GM21390 (cell line): ENCODE measurements around the gene HSPA12B.

Experiments
- ATAC-seq: cut with Tn5 transposase; IDR thresholded peaks from one replicate; pipeline ENCODE4 v1.9.1; 2021; ENCODE audit not compliant: unreplicated experiment

The HSPA12B gene

DNA sequence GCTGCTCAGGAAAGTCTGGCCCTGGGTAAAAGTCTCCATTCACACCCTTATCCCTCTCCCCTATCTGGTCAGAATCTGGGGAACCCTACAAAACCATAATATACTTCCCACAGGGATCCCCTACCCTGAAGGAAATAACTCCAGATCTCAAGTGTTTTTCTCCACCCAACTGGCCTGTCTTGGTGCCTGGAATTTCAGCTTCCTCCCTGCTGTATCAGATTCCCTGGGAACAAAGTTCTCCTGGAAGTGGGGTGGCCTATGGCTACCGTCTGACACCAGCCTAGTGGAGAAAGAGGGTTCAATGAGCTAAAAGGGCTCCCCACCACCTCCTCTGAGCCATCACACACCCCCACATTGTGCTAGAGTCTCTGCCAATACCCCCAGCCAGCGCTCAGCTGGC, 15.0 kb downstream of the HSPA12B start:
- no peak for ATAC-seq

DNA sequence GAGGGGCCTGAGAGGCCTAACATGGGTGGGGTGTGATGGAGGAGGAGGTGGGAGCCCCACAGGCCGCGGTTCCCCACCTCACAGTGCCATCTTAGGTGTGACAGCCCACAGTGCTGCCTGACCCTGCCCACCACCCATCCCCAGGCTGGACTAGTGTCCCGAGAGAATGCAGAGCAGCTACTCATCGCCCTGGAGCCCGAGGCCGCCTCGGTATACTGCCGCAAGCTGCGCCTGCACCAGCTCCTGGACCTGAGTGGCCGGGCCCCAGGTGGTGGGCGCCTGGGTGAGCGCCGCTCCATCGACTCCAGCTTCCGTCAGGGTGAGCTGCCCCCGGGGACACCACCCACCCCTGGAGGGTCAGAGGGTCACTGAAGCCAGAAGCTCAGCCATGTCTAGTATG, 15.6 kb downstream of the HSPA12B start:
- ATAC-seq, result no peak

DNA sequence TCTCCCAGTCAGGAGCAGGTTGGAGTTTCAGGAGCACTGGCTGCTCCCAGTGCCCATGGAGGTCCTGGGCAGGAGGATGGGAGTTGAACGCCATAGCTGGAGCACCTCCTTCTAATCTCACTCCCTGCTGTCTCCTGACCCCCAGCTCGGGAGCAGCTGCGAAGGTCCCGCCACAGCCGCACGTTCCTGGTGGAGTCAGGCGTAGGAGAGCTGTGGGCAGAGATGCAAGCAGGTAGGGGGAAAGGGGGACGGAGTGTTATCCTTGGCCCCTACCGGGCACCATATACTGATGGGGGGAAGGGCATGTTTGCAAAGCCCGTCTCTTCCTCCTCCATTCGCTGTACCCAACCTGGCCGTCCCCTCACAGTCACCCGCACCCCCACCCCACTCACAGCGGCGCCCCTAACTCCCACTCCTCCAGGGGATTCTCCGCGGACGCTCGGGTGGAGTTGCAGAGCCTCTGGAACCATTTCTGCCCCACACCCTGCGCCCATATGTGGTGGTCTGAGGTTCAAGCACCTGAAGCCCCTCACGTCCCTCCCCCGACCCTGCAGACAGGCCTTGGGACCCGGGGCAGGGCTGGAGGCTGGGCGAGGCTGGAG, 16.7 kb downstream of the HSPA12B start:
- ATAC-seq, result no peak

DNA sequence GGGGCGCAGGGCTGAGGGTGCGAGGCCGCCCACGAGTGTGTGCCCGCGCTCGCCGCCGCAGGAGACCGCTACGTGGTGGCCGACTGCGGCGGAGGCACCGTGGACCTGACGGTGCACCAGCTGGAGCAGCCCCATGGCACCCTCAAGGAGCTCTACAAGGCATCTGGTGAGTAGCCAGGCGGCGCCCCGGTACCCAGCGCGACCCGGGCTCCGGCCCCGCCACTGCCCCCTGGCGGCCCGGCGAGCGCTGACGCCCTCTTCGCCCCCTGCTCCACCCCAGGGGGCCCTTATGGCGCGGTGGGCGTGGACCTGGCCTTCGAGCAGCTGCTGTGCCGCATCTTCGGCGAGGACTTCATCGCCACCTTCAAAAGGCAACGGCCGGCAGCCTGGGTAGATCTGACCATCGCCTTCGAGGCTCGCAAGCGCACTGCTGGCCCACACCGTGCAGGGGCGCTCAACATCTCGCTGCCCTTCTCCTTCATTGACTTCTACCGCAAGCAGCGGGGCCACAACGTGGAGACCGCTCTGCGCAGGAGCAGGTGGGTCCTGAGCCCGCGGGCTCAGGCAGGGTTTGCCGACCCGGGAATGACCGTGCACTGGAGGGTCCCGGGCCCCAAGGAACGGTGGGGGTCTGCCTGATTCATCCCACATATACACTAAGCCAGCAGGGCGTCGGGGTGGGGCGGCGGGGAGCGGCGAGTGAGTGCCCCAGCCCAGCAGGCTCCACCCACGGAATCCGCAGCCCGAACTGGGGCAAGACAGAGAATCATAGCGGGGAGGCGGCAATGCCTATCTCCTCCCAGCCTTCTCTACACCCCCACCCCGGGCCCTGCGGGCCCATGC, 17.4 kb downstream of the HSPA12B start:
- no peak for ATAC-seq

DNA sequence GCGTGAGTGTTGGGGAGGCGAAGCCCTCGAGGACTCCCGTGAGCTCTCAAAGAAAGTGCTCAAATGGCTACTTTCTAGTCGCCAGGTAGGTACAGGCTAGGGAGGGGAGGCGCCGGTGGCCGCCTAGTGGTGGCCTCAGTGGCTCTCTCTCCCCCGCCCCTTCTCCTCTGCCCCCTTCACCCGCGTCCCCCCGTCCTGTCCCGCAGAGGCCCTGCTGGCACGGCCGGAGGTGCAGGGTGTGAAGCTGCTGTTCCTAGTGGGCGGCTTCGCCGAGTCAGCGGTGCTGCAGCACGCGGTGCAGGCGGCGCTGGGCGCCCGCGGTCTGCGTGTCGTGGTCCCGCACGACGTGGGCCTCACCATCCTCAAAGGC, 18.8 kb downstream of the HSPA12B start:
- no peak for ATAC-seq

DNA sequence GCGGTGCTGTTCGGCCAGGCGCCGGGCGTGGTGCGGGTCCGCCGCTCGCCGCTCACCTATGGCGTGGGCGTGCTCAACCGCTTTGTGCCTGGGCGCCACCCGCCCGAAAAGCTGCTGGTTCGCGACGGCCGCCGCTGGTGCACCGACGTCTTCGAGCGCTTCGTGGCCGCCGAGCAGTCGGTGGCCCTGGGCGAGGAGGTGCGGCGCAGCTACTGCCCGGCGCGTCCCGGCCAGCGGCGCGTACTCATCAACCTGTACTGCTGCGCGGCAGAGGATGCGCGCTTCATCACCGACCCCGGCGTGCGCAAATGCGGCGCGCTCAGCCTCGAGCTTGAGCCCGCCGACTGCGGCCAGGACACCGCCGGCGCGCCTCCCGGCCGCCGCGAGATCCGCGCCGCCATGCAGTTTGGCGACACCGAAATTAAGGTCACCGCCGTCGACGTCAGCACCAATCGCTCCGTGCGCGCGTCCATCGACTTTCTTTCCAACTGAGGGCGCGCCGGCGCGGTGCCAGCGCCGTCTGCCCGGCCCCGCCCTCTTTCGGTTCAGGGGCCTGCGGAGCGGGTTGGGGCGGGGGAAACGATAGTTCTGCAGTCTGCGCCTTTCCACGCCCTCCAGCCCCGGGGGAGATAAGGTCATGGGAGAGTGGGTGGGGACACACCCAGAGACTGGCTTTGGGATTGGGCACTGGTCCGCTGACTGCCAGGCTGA, 19.3 kb downstream of the HSPA12B start:
- no peak for ATAC-seq

DNA sequence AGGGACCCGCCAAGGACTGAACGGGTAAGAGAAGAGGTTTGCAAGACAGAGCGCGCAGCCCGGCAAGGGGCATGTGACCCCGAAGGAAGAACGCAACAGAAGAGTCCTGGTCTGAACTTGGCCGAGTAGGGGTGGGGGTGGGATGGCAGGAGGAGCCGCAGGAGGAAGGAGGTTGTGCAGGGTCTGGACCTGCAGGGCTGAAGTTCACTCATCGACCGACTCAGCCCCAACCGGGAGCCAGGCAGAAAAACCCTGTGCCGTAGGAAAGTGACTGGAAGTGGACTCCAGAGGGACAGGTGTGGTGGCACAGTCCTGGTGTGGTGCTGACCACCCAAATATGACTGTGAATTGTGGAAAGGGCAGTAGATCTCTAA, 19.9 kb downstream of the HSPA12B start:
- no peak for ATAC-seq

DNA sequence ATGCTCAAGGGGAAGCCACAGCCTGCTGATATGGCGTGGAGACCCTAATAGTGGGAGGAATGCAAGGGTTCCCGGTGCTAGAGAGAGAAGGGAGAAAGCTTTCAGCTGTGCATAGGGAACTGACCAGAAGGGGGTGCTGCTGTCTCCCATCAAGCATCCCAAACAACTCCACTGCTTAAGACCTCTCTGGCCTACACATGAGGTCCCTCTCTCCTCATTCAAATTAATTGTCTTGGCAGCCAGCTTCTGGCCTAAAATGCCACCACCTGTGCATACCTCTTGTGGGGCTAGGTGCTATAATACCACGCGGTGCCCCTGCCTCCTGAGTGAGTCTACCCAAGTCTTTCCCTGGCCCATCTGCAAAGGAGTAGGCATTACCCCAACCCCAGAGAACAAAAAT, 20.6 kb downstream of the HSPA12B start:
- ATAC-seq, result no peak

DNA sequence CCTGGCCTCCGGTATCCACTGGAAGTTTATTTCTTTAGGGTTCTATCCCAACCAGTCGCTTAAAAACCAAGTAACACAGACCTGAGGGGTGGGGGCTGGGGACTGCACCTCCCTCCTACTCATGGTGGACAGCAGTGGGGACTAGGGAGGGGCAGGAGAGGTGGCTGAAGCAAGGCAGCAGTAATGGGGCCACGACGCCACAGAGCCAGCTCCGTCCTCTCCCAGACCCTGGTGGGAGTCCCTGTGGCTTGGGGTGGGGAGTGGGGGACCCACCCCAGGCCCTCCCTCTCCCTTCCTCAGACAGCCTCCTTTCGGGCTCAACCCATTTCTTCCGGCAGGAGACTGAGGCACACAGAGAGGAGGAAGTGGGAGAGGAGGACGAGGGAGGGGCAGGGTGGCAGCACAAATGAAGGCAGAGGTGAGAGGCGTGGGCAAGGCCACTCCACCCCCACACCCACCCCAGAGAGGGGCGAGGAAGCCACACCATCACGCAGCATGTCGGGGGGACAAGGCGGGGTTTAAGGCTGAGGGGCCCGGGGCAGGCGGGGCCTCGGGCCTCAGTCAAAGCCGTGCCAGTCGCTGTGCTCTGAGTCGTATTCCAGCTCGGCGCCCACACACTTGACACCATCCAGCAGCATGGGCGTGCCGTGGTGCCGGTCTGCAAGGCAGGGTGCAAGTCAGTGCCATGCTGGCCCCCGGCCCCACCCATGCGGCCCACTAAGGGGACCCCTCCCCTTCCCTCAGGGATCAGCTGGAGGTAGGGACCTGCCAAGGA, 21.2 kb downstream of the HSPA12B start:
- ATAC-seq, result no peak

DNA sequence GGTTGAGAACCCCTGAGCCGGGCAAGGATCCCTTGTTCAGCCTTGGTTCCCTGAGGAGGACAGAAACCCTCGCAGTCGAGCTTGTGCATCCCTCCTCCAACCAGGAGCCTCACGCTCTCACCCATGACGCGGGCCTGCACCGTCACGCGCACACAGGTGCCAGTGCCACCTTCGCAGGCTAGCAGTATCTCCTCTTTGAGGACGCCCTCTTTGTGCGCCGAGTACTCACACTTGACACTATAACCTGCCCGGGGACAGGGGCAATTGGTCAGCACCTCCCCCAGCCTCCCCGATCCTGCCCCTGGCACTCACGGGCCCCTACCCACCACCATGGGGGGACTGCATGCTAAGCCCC, 21.8 kb downstream of the HSPA12B start:
- ATAC-seq, result no peak

DNA sequence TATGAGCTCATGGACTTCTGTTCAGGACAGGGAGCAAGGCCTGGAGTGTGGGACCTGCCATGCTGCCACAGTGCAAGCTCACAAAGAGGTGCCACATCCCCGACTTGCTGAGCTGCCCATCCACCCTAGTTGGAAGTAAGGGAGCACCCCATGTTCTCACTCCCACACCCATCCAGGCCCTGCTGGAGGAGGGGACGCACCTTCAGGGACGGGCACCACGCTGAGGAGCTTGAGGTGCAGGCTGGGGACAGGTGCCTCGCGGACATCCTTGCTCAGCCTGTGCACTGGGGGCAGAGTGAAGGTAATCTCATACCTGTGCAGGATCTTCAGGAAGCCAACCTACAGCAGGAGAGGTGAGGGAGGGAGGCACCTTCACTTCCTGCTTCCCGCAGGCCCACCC, 22.8 kb downstream of the HSPA12B start:
- no peak for ATAC-seq

DNA sequence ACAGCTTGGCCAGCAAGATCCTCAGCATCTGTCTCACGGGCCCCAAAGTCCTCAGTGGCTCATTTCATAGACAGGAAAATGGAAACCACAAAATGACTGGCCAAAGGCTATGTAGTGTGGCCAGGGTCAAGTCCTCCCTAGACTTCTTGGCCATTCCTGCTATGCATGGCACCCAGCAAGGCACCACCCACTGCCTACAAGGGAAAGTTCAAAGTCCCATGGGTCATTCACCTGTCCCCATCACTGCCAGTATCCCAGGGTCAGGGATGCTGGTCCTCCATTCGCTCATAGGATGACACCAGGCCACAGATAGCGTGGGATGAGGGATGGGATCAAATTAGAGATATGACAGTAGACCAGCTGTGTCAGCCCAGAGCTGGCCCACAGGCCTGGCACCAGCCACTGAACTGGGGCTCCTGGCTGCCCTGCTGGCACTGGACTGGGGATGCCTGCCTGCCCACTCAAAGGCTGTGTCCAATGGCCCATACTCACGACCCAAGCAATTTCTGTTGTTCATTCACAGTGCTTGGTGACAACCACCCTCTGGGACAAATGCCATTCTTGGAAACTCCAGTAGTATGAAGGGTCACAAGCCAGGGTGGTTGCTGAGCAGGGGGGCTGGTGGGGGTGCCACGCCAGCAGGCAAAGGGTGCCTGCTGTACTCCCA, 23.5 kb downstream of the HSPA12B start:
- ATAC-seq, result no peak

DNA sequence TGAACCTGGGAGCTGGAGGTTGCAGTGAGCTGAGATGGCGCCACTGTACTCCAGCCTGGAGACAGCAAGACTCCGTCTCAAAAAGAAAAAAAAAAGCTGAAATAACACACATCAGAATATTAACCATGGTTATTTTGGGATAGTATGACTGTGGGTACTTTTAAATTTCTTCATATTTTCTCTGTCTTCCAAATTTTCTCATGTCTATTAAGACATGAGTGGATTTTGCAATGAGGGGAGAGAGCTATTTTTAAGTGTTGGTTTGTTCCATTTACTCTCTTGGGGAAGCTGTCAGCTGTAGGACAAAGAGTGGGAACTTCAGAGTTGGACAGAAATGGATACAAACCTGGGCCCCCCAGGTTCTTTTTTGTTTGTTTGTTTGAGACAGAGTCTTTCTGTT, 24.8 kb downstream of the HSPA12B start:
- no peak for ATAC-seq

DNA sequence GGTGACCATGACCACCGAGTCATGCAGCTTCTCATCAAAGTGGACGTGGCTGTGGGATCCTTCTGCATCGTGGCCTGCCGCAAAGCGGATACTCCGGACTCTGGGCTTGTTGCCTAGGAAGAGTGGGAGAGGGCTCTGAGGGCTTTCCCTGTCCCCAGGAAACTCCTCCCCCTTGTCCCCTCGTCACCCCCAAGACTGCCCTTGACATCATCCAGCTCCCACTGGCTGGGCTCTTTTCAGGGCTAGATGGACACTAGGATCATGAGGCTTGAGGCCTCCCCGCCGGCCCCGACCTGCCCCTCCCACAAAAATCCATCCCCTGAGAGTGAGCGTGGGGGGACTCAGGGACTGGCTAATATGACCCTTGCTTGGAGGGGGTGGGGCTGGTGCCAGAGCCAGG, 26.1 kb downstream of the HSPA12B start:
- no peak for ATAC-seq

DNA sequence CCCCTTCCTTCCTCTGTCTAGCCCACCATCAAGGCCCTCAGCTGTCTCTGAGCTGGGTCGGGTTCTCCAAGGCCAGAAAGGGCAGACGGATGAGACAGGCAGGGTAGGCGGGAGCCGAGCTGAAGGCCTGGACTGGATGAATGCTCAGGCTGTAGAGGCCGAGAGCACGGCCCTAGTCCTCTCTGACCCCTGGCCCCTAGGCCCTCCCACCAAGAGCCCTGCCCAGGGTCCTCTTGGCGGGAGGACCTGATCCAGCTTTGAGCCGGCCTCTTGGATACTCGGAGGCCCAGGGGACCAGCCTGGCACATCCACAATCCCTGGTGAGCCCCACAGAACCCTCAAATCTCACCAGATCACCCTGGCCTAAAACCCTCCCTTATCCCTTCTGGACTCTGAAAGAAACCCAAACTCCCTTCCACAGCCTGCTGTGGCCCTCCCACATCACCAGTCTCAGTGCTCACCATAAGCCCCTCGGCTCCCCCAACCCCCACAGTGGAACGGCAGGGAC, 26.9 kb downstream of the HSPA12B start:
- ATAC-seq, result no peak

DNA sequence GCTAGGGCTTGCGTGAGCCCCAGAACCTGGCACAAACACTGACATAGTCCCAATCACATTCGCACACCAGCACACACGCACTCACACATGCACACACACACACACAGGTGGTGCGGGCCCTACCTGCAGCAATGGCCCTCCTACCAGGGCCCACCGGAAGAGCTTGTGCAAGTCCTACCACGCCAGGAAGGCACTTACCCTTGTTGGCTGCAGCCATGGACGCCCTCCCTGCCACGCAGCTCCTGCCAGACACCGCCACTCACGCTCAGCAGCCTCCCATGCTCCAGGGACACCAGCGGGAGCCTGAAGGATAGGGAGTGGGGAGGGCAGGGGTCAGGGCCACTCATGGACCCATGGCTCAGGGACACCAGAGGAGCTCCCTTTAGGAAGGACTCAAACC, 27.4 kb downstream of the HSPA12B start:
- ATAC-seq, result no peak

DNA sequence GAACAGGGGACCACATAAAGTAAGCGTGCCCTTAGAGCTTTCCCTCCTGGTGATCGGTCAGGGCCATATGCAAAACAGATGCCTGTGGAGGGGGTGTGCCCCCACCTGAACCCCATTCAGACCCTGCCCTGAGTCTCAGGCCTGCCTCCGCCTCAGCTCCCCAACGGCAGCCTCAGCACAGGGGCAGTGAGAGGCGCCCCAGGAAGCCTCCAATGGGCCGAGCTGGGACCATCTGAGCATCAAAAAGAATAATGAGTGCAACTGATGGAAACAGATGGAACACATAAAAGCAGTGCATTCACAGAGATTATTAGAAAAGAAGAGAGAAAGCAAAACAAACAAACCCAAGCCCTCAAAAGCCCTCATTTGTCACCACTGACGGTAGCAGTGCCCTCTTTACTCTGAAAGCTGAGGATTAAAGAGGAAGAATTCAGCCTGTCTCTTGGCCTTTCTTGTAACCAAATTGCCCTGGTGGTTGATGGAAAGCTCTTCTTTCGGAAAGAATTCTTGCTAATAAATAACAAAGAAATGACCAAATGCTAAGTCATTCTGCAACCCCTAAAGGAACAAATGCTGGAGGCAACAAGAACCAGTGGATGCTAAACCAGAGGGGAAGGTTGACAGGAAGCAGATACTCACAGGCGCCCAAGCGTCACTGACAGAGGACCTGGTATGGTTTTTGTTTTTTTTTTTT, 28.3 kb downstream of the HSPA12B start:
- ATAC-seq, result no peak

DNA sequence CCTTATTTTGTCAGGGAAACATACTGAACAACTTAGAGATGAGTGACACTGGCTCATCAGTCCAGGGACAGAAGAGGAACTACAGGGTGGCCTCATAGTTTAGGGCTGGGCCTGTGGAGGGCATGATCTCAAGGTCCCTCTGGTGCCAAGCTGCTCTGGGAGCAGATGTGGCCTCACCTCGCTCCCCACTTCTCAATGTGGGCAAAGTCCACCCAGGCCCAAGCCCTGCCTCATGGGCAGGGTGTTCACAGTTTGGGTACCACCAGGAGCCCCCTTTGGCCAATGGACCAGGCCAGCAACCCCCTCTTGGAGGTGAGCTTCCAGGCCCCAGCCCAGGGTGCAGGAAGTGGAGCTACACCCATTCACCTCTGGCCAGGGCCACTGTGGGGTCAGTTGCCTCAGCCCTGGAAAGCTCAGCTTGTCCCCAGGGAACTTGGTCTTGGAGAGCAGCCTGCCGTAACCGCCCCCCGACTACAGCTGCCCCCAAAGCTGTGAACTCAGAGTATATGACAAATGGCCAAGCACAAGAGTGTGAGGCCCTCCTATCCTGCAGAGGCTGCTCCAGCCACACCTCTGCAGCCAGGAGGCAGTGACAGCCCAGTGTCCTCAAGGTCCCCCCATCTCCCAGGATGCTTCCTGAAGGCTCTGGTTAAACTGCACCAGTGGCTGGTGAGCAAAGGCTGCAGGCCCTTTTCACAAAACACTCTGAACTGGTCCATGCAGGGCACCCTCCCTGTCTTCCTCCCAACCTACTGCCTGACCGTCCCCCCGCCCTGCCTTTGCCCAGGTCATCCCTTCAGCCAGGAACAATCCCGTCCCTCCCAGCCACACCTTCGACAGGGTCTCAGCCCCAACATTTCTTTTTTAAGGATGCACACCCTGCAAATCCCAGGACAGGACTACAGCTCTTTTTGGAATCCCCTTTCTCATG, 31.5 kb downstream of the HSPA12B start:
- ATAC-seq, result no peak

DNA sequence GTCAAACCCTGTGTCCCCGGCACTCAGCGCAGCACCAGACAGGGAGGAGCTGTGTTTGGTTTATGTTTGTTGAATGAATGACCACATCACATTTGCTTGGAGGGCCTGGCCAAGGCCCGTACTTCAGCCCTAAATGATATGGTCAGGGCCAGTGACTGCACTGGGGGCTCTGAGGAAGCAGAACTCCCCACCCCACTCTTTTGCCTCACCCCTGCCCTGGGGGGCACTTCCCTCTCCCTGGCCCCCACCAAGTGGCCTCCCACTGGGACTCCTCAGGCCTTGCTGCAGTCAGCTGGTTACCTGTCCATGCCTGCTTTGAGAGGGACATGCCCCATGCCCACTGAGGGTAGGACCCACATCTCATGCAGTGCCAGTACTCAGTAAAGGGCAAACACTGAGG, 32.2 kb downstream of the HSPA12B start:
- ATAC-seq, result no peak
